Karpas-422 (cell line): Measurements from ENCODE around the gene TMSB10. TPM values are rescaled to one million over a fixed set of nuclear protein-coding genes. Genes with fewer than 3 reads are reported as not detected.
"Not testable (repeated sequence)": the region's sequence is repeated elsewhere in the genome, so short reads cannot be mapped to it uniquely, and the experiment has no call there.

Experiments
- DNase-seq: peaks from one replicate; pipeline ENCODE4 v3.0.0-alpha.2; 2015
- H2AFZ ChIP-seq: fragments of 200-600 bp; sonication (generic); 2 replicates; pipeline ENCODE4 v1.6.1; 2014; ENCODE audit warnings: antibody characterized with exemption, low read length, mixed read lengths
- H3K27ac ChIP-seq: fragments of 200-600 bp; sonication (generic); 2 replicates; pipeline ENCODE4 v1.5.1; 2014; ENCODE audit warnings: mild to moderate bottlenecking, low read length, moderate library complexity
- H3K27me3 ChIP-seq: fragments of 200-600 bp; sonication (generic); 2 replicates; pipeline ENCODE4 v1.6.1; 2014; ENCODE audit warnings: low read length, mixed read lengths
- H3K36me3 ChIP-seq: fragments of 200-600 bp; sonication (generic); 2 replicates; pipeline ENCODE4 v1.6.1; 2014; ENCODE audit warnings: low read length, mixed read lengths; ENCODE audit not compliant: insufficient read depth
- H3K4me1 ChIP-seq: fragments of 200-600 bp; sonication (generic); 2 replicates; pipeline ENCODE4 v1.6.1; 2014; ENCODE audit warnings: mild to moderate bottlenecking, low read length, mixed read lengths
- H3K4me2 ChIP-seq: fragments of 200-600 bp; sonication (generic); 2 replicates; pipeline ENCODE4 v1.6.1; 2014; ENCODE audit warnings: low read length, low read depth, mild to moderate bottlenecking; ENCODE audit not compliant: poor library complexity, severe bottlenecking
- H3K4me3 ChIP-seq: fragments of 200-600 bp; sonication (generic); 2 replicates; pipeline ENCODE4 v1.5.1; 2014; ENCODE audit warnings: mild to moderate bottlenecking, antibody characterized with exemption, low read length, mixed read lengths
- H3K79me2 ChIP-seq: fragments of 200-600 bp; sonication (generic); 2 replicates; pipeline ENCODE4 v1.6.1; 2014; ENCODE audit warnings: mild to moderate bottlenecking, low read length, mixed read lengths
- H3K9ac ChIP-seq: fragments of 200-600 bp; sonication (generic); 2 replicates; pipeline ENCODE4 v1.6.0; 2014; ENCODE audit warnings: low read length
- H3K9me2 ChIP-seq: fragments of 200-600 bp; sonication (generic), shearing (Covaris generic); replicated peaks from 2 replicates; pipeline ENCODE4 v1.6.0; 2014; ENCODE audit warnings: mild to moderate bottlenecking, low read length, moderate library complexity; ENCODE audit not compliant: insufficient read depth
- H3K9me3 ChIP-seq: fragments of 300-700, 200-600 bp; sonication (generic); 2 replicates; pipeline ENCODE4 v1.6.1; 2014; ENCODE audit warnings: low read length, mixed read lengths
- H4K20me1 ChIP-seq: fragments of 200-600 bp; sonication (generic); 2 replicates; pipeline ENCODE4 v1.6.1; 2014; ENCODE audit warnings: mild to moderate bottlenecking, antibody characterized with exemption, low read length, low read depth; ENCODE audit not compliant: insufficient read depth
- total RNA-seq: library from RNA; depleted of rRNA; stranded (reverse); fragments of >200 nt; shearing (Covaris generic); gene quantifications from 2 replicates; pipeline ENCODE4 v1.2.3, GENCODE V29; 2014; ENCODE audit warnings: low replicate concordance

TMSB10 gene
- total RNA-seq, 1 experiment from 2014 or later = 1,287 TPM

DNA sequence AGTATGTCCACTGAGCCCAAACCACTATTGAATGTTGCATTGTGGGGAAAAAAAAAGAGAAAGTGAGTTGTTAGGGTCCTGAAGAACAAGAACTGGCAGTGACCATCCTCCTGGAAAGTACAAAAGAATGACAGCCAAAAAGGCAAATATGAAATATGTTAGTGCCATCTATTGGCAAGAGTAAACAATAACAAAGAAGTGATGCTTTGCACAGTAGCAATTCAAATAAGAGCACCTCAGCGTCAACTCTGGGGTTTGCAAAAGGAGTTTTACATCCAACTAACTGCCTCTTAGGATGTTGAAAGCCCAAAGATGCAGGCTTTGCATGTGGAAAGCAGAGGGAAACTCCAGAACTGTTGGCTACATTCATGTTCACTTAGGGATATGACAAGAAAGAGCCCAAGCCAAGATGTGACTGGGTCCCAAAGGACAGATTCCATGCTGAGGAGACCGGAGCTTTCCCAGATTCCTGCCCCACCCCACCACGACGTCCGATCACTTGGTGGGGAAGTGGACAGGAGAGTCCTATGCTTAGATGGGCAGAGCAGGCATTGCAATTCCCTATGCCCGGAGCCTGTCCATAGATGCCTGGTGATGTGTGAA, 40.2 kb upstream of the TMSB10 start:
- Histone ChIP-seq H3K79me2 (no peaks in the 10 kb centered on the region), H3K9me3 (no peaks in the 10 kb centered on the region), H3K4me3 (no peak overlapping the region), H3K36me3 (no peaks in the 10 kb centered on the region), H3K4me1 (no peaks in the 10 kb centered on the region), H2AFZ (no peak overlapping the region), H3K27ac (no peak overlapping the region), H3K9ac (no peak overlapping the region), H3K27me3 (no peaks in the 10 kb centered on the region), H4K20me1 (no peaks in the 10 kb centered on the region), H3K4me2 (no peak overlapping the region), H3K9me2 (no peaks in the 10 kb centered on the region)
- DNase-seq = peak; percentile 64

DNA sequence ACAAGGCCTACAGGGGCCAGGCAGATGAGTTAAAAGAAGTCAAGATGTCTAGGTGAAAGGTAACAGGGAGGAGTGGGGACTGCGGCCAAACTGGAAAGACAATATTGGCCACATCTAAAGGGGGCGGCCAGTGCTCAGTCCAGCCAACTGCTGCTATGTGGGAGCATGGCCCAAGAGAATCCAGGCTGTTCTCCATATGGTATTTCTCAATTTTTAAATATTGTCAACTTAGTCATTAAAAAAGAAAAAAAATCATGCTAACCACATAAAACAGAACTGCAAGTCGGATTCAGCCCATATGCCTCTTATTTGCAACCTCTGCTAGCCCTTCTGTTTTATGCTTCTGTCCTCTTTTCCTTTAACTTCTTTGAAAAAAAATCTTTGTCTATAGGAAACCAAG, 39.3 kb upstream of the TMSB10 start:
- no peaks in the 10 kb centered on the region for H3K4me1 ChIP-seq
- no peak overlapping the region for H2AFZ ChIP-seq
- no peaks in the 10 kb centered on the region for H3K36me3 ChIP-seq
- no peaks in the 10 kb centered on the region for H3K9me2 ChIP-seq
- DNase-seq = no peak
- H3K79me2 ChIP-seq = no peaks in the 10 kb centered on the region
- H4K20me1 ChIP-seq = no peaks in the 10 kb centered on the region
- H3K9me3 ChIP-seq = no peaks in the 10 kb centered on the region
- H3K9ac ChIP-seq = no peak overlapping the region
- no peak overlapping the region for H3K27ac ChIP-seq
- H3K27me3 ChIP-seq = no peaks in the 10 kb centered on the region
- no peak overlapping the region for H3K4me3 ChIP-seq
- H3K4me2 ChIP-seq = no peak overlapping the region

DNA sequence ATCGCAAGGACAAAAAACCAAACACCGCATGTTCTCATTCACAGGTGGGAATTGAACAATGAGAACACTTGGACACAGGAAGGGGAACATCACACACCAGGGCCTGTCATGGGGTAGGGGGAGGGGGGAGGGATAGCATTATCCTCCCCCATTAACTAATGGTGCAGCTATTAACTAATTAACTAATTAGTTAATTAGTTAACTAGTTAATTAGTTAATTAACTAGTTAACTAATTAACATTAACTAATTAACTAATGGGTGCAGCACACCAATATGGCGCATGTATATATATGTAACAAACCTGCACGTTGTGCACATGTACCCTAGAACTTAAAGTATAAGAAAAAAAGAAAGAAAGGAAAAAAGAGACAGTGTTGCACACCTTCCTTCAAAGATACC, 37.1 kb upstream of the TMSB10 start:
- not testable (repeated sequence) for H3K4me1 ChIP-seq, H3K9me2 ChIP-seq, DNase-seq, H3K4me2 ChIP-seq, H2AFZ ChIP-seq, H3K79me2 ChIP-seq, H3K36me3 ChIP-seq, H3K9ac ChIP-seq, H3K4me3 ChIP-seq, H4K20me1 ChIP-seq, H3K27me3 ChIP-seq, H3K27ac ChIP-seq, H3K9me3 ChIP-seq

DNA sequence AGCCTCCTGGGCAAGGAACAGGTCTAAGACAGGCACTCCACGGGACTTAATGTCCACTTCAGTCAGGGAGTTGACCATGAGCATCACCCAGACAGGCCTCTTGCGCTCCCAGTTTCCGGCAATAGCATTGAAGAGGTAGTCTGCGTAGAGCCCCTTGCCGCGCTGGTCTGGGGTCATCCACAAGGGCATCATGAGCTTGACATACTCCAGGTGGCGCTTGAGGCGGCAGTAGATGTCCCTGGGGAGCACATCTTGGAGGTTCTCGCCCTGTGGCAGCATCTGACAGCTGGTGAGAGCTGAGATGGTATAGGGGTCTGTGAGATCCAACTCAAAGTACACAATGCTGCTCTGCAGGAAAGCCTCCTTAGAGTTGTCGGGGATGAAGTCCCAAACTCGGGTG, 35.1 kb upstream of the TMSB10 start:
- no peaks in the 10 kb centered on the region for H3K79me2 ChIP-seq
- no peaks in the 10 kb centered on the region for H3K36me3 ChIP-seq
- H3K9ac ChIP-seq = no peak overlapping the region
- H3K27ac ChIP-seq = no peak overlapping the region
- DNase-seq = peak; percentile 74
- no peak overlapping the region for H2AFZ ChIP-seq
- H3K4me3 ChIP-seq = no peak overlapping the region
- no peak overlapping the region for H3K4me2 ChIP-seq
- no peaks in the 10 kb centered on the region for H3K9me2 ChIP-seq
- no peaks in the 10 kb centered on the region for H3K4me1 ChIP-seq
- H3K9me3 ChIP-seq = no peaks in the 10 kb centered on the region
- H3K27me3 ChIP-seq = no peaks in the 10 kb centered on the region
- no peaks in the 10 kb centered on the region for H4K20me1 ChIP-seq

DNA sequence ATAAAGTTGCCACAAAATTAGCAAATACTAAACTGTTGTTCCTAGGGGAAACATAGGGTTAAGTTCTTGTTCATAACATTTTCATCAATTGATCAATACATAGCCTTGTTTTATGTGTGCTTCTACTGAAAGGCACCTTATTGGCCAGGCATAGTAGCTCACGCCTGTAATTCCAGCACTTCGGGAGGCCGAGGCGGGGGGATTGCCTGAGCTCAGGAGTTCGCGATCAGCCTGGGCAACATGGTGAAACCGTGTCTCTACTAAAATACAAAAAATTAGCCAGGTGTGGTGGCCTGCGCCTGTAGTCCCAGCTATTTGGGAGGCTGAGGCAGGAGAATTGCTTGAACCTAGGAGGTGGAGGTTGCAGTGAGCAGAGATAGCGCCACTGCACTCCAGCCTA, 32.8 kb upstream of the TMSB10 start:
- not testable (repeated sequence) for H3K9me3 ChIP-seq, DNase-seq, H3K27ac ChIP-seq, H3K9me2 ChIP-seq, H3K79me2 ChIP-seq, H3K4me2 ChIP-seq, H3K36me3 ChIP-seq, H3K4me3 ChIP-seq, H2AFZ ChIP-seq, H3K9ac ChIP-seq, H4K20me1 ChIP-seq, H3K27me3 ChIP-seq, H3K4me1 ChIP-seq

DNA sequence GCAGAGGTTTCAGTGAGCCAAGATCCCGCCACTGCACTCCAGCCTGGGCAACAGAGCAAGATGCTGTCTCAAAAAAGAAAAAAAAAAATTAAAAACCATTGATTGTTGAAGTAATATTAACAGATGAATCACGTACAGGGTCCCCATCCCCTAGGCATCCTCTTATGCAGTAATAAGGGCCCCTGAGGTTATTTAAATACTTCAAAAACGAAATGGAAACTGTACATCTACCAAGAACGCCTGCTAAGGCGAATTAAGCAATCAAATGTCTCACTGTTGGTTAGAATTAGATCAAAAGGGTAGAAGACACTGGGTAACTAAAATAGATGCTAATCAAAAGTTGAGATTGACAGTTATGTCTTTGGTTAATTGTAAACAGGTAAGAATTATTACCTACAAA, 32.1 kb upstream of the TMSB10 start:
- no peak overlapping the region for H2AFZ ChIP-seq
- H3K4me2 ChIP-seq = no peak overlapping the region
- H3K9me2 ChIP-seq = no peaks in the 10 kb centered on the region
- H3K79me2 ChIP-seq = no peaks in the 10 kb centered on the region
- no peak overlapping the region for H3K27ac ChIP-seq
- no peak overlapping the region for H3K4me3 ChIP-seq
- no peak for DNase-seq
- H3K27me3 ChIP-seq = no peaks in the 10 kb centered on the region
- H4K20me1 ChIP-seq = no peaks in the 10 kb centered on the region
- H3K36me3 ChIP-seq = no peaks in the 10 kb centered on the region
- H3K4me1 ChIP-seq = no peaks in the 10 kb centered on the region
- H3K9ac ChIP-seq = no peak overlapping the region
- no peaks in the 10 kb centered on the region for H3K9me3 ChIP-seq

DNA sequence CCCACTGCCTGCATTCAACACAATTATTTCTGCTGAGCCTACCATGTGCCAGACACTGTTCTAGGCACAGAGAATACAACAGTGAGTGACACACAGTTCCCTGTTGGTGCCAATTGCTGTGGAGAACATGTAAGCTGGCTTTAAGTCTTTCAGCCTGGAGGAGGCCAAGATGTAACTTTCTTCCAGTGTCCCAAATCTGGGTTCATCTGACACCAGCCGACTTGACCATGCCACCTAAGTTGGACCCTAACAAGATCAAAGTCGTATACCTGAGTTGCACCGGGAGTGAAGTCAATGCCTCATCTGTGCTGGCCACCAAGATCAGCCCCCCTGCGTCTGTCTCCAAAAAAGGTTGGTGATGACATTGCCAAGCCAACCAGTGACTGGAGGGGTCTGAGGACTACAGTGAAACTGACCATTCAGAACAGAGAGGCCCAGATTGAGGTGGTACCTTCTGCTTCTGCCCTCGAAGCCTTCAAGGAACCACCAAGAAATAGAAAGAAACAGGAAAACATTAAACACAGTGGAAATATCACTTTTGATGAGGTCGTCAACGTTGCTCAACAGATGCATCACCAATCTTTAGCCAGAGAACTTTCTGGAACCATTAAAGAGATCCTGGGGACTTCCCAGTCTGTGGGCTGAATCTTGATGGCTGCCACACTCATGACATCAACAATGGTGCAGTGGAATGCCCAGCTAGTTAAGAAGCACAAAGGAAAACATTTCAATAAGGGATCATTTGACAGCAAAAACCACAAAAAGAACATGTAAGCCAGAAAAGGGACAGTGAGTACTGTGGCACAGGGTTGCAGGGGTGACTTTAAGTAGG, 30.9 kb upstream of the TMSB10 start:
- no peaks in the 10 kb centered on the region for H3K9me2 ChIP-seq
- no peak overlapping the region for H3K4me3 ChIP-seq
- H3K36me3 ChIP-seq = no peaks in the 10 kb centered on the region
- H3K4me2 ChIP-seq = no peak overlapping the region
- H4K20me1 ChIP-seq = no peaks in the 10 kb centered on the region
- no peaks in the 10 kb centered on the region for H3K79me2 ChIP-seq
- no peaks in the 10 kb centered on the region for H3K27me3 ChIP-seq
- H3K9ac ChIP-seq = no peak overlapping the region
- no peak overlapping the region for H2AFZ ChIP-seq
- DNase-seq = no peak
- no peak overlapping the region for H3K27ac ChIP-seq
- H3K9me3 ChIP-seq = no peaks in the 10 kb centered on the region
- H3K4me1 ChIP-seq = no peaks in the 10 kb centered on the region

DNA sequence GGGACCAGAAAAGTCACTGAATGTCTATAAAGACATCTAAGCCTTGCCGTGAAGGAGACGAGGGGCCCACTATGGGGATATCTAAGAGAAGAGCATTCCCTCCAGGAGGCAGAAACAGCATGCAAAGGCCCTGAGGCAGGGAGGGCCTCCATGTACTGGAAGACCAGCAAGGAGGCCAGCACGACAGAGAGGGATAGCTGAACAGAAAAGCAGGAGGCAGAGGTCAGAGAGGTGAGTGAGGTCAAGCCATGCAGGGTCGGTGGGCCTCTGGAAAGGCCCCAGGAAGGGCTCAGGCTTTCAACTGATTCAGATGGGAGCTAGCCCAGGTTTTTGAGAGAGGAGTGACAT, 30.3 kb upstream of the TMSB10 start:
- Histone ChIP-seq H3K4me1 (no peaks in the 10 kb centered on the region), H3K9ac (no peak overlapping the region), H2AFZ (no peak overlapping the region), H3K36me3 (no peaks in the 10 kb centered on the region), H3K27ac (no peak overlapping the region), H3K9me2 (no peaks in the 10 kb centered on the region), H3K27me3 (no peaks in the 10 kb centered on the region), H3K79me2 (no peaks in the 10 kb centered on the region), H3K4me3 (no peak overlapping the region), H3K4me2 (no peak overlapping the region), H3K9me3 (no peaks in the 10 kb centered on the region), H4K20me1 (no peaks in the 10 kb centered on the region)
- no peak for DNase-seq
